Upper lobe of left lung (tissue), 6 donors: Measurements from ENCODE around the gene COX19. TPM values are rescaled to one million over a fixed set of nuclear protein-coding genes. Genes with fewer than 3 reads are reported as not detected.

Source experiments
- ATAC-seq, 2 donors: fragments of 200-7000 bp; cut with Tn5 transposase; one replicate each; pipeline ENCODE4 v1.9.1; 2022; ENCODE audit warnings: mild to moderate bottlenecking in 2 of 2, moderate library complexity in 2 of 2; ENCODE audit not compliant: low FRiP score in 2 of 2
- DNase-seq, 2 donors: peaks; one replicate each; pipeline ENCODE4 v3.0.0-alpha.2; 2019 to 2020
- H3K27ac ChIP-seq, 4 donors: fragments of 200-600 bp; sonication (generic); one replicate each; pipeline ENCODE4 v1.5.1; 2016 to 2019
- H3K27me3 ChIP-seq, 4 donors: fragments of 200-600 bp; sonication (generic); one replicate each; pipeline ENCODE4 v1.5.1; 2017 to 2019
- H3K36me3 ChIP-seq, 4 donors: fragments of 200-600 bp; sonication (generic); one replicate each; pipeline ENCODE4 v1.5.1; 2016 to 2019
- H3K4me1 ChIP-seq, 4 donors: fragments of 200-600 bp; sonication (generic); one replicate each; pipeline ENCODE4 v1.5.1; 2018 to 2019
- H3K4me3 ChIP-seq, 4 donors: fragments of 200-600 bp; sonication (generic); one replicate each; pipeline ENCODE4 v1.5.1; 2017 to 2019; ENCODE audit warnings: mild to moderate bottlenecking in 2 of 4, moderate library complexity in 1 of 4
- H3K9me3 ChIP-seq, 4 donors: fragments of 200-600 bp; sonication (generic); one replicate each; pipeline ENCODE4 v1.5.1; 2018 to 2019
- EP300 ChIP-seq, 4 donors: sonication (generic); formaldehyde crosslinking; IDR thresholded peaks; one replicate each; pipeline ENCODE4 v1.5.1; 2017; ENCODE audit warnings: antibody characterized with exemption in 4 of 4, control low read depth in 2 of 4
- POLR2A ChIP-seq, 4 donors: fragments of 450-650 bp; IDR thresholded peaks; one replicate each; pipeline ENCODE4 v1.5.1; 2016 to 2017; ENCODE audit warnings: antibody characterized with exemption in 4 of 4, mild to moderate bottlenecking in 2 of 4
- POLR2AphosphoS5 ChIP-seq, 2 donors: sonication (generic); formaldehyde crosslinking; IDR thresholded peaks; one replicate each; pipeline ENCODE4 v1.5.1; 2017; ENCODE audit warnings: antibody characterized with exemption in 2 of 2
- WGBS, 2 donors: methylation state at CpG; one replicate each; pipeline ENCODE4 v1.1.5; 2017 to 2018; 5-methylcytosine and 5-hydroxymethylcytosine counted together
- total RNA-seq, 6 donors: library from RNA; depleted of rRNA in 4 of 6; stranded (reverse); fragments of >200 nt in 4 of 6; gene quantifications; one replicate each; pipeline versions ENCODE4 v1.1.0 to v1.2.1, GENCODE V29; 2016 to 2021
- TF ChIP-seq, protein P1 (sequence below), 6 experiments: fragments of 450-650 bp in 4 of 6; fragments of 200-600 bp in 2 of 6; sonication (generic) in 2 of 6; IDR thresholded peaks; one replicate each; pipeline ENCODE4 v1.5.1; 2016 to 2019; ENCODE audit warnings: antibody characterized with exemption in 6 of 6
- donor health status: DM: no; HTN: no; CAD: no; lungs with moderate emphysema.
- donor health status: DM: no; HTN: yes; CAD: no; lungs with severe emphysema.

Gene COX19
- total RNA-seq, 6 donors from 2014 or later: 9.1 to 25.1 (median 11.5) TPM

DNA sequence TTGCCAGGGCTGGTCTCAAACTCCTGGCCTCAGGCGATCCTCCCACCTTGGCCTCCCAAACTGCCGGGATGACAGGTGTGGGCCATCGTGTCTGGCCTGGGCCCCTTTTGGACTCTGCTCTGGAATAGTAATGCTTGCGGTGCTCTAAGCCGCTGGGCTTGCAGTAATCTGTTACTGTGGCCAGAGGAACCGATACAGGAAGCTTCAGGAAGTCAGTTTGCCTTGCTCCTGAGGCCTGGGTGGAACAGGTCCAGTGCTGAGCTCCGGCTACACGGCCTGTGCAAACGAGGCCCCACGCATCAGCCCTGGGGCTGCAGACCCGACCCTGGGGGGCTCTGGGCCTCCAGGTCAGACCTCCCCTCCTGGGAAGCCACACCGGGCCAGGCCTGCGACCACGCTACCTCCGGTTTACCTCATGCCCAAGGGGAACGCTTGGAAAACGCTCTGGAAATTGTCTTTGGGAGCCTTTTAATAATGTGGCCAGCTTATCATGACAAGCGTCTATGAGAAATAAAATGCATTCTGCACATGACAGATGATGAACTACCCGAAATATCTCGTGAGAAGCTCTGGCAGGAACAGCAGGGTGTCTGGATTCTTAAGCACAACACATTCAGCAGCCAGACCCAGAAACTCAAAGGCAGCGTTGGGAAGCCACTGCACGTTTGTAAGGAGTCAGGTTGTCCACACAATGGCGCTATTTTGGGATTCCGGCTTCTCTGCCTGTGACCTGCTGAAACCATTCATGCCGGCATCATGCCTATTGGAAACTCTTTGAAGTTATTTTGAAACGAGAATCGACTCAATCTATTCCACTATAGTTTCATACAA lies 10.7 kb downstream of the COX19 start:
- no peaks in the 10 kb centered on the region for H3K27me3 ChIP-seq
- peak; percentile 40 to 73 for DNase-seq
- no peak overlapping the region for H3K4me3 ChIP-seq
- peak in 1 of 2 donors; percentile 52 for ATAC-seq
- peaks cover 26 to 39% (median 29%) of the 10 kb centered on the region in 4 donors for H3K4me1 ChIP-seq
- no peaks in the 10 kb centered on the region for H3K9me3 ChIP-seq
- H3K36me3 ChIP-seq: peaks cover 11 to 33% (median 30%) of the 10 kb centered on the region in 4 donors
- H3K27ac ChIP-seq: peak overlapping the region; percentile 4 to 72 (median 62)
- TF ChIP-seq EP300 (IDR thresholded peaks at IDR 0.05) (no peak), POLR2AphosphoS5 (IDR thresholded peaks at IDR 0.05) (peak in 1 of 2 donors; percentile 4)
- 39 to 40% methylated on average over 13 to 24 of the region's 27 CpGs for WGBS, 2 donors

DNA sequence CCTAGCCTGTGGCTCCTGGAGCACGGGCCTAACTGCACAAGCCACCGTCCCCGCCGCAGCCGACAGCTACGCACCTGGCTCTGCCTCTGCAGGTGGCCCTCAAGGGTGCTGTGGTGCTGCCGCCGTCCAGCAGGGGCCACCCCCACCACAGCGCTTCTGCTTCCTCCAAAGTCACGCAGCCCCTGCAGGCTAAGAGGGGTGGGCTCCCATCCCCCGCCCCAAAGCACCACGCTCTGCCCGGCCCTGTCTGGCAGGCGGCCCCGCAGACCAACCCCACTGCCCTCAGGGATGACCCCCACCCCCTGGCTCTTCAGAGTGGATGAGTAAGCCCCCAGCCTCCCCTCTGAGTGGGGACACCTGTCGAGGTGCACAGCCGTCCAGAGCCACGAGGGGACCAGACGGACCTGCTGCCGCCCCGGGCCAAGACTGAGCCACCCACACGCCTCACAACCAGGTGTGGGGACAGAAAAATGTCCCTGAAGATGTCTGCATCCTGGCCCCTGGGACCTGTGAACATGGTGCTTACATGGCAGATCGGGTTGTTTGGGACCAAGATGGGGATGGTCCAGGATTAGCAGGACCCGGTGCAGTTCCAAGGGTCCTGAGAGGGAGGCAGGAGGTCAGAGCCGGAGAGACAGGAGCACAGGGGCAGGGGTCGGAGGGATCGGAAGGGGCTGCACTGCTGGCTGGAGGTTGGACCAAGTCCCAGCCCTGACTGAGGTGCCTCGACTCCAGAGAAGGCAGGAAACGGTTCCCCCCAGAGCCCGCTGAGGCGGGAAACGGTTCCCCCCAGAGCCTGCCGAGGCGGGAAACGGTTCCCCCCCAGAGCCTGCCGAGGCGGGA lies 11.9 kb downstream of the COX19 start:
- Histone ChIP-seq H3K4me3 (no peak overlapping the region), H3K4me1 (peaks cover 26 to 32% (median 29%) of the 10 kb centered on the region in 4 donors), H3K9me3 (no peaks in the 10 kb centered on the region), H3K36me3 (peaks cover 9 to 21% (median 20%) of the 10 kb centered on the region in 4 donors), H3K27me3 (no peaks in the 10 kb centered on the region), H3K27ac (peak overlapping the region in 1 of 4 donors; percentile 69)
- TF ChIP-seq, protein P1, sequence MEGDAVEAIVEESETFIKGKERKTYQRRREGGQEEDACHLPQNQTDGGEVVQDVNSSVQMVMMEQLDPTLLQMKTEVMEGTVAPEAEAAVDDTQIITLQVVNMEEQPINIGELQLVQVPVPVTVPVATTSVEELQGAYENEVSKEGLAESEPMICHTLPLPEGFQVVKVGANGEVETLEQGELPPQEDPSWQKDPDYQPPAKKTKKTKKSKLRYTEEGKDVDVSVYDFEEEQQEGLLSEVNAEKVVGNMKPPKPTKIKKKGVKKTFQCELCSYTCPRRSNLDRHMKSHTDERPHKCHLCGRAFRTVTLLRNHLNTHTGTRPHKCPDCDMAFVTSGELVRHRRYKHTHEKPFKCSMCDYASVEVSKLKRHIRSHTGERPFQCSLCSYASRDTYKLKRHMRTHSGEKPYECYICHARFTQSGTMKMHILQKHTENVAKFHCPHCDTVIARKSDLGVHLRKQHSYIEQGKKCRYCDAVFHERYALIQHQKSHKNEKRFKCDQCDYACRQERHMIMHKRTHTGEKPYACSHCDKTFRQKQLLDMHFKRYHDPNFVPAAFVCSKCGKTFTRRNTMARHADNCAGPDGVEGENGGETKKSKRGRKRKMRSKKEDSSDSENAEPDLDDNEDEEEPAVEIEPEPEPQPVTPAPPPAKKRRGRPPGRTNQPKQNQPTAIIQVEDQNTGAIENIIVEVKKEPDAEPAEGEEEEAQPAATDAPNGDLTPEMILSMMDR (IDR thresholded peaks at IDR 0.05): peak in 2 of 6 experiments; percentile 21 to 34
- TF ChIP-seq POLR2AphosphoS5 (IDR thresholded peaks at IDR 0.05) (no peak), POLR2A (IDR thresholded peaks at IDR 0.05) (no peak), EP300 (IDR thresholded peaks at IDR 0.05) (no peak)
- DNase-seq: peak in 1 of 2 donors; percentile 79
- 27 to 44% methylated on average over 6 to 21 of the region's 37 CpGs for WGBS, 2 donors
- no peak for ATAC-seq

DNA sequence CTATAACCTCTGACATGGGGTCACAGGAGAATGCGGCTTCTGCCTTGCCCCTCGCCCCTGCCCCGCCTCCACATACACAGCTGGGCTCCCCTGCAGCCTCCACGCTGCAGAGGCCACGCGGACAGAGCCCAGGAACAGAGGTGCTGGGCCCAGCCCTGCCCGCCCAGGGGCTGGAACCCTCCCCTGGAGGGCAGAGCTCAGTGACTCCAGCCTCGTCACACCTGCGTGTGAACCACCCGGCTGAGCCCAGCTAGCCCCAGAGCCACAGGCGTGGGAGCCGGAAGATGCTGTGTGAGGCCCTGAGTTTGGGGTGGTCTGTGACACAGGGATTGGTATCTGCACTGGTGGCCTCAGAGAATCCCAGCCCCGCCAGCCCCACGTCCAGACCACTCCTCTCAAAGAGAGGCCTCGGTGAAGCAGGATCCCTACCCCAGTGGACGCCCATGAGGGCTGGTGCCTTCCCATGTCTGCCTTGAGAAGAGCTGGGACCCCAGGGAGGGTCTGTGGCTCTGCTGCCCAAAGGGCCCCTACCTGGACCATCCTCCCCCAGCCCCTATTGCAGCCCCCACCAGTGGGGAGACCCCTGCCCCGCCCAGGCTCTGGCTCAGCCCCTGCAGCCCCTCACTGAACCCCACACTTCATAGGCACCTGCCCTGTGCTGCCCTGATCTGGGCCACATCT lies 12.8 kb downstream of the COX19 start:
- Histone ChIP-seq H3K9me3 (no peaks in the 10 kb centered on the region), H3K4me3 (no peak overlapping the region), H3K27ac (no peak overlapping the region), H3K36me3 (peaks cover 5 to 12% (median 11%) of the 10 kb centered on the region in 4 donors), H3K4me1 (peaks cover 29 to 41% (median 30%) of the 10 kb centered on the region in 4 donors), H3K27me3 (no peaks in the 10 kb centered on the region)
- DNase-seq (no peak), ATAC-seq (no peak)
- TF ChIP-seq POLR2A (IDR thresholded peaks at IDR 0.05) (no peak), POLR2AphosphoS5 (IDR thresholded peaks at IDR 0.05) (no peak), EP300 (IDR thresholded peaks at IDR 0.05) (no peak)
- TF ChIP-seq, protein P1 (IDR thresholded peaks at IDR 0.05): no peak
- WGBS, 2 donors: 83 to 93% methylated on average over 10 to 16 of the region's 17 CpGs

DNA sequence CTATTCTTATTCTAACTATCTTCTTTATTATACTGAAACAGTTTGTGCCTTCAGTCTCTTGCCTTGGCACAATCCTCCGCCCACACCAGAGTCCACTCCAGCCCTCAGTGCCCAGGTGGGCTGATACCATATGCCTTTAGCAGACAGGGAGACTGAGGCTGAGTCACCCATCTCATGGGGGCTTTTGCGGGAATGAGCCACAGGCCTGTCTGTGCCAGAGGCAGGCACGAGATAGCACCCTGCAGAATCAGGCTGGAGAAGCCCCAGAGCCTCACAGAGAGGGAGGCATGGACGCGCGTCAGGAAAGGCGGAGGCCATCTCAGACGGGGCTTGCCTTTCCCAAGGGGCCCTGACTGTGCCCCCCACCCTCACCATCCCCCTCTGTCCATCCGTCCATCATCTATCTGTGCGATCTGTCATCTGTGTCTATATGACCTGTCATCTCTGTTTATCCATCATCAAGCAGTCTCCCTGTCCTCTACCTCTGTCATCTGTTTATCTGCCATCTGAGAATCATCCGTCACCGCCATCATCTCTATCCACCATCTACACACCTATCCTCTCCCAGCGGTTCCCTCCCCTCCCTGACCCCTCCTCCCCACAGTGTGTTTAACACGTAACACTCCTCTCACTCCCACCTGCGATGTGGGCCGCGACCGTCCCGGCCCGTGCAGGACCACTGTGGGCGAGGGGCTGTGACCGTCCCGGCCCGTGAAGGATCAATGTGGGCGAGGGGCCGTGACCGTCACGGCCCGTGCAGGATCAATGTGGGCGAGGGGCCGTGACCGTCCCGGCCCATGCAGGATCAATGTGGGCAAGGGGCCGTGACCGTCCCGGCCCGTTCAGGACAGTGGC lies 13.6 kb downstream of the COX19 start:
- 88 to 91% methylated on average over 25 to 37 of the region's 37 CpGs for WGBS, 2 donors
- ATAC-seq: no peak
- peak in 1 of 2 donors; percentile 57 for DNase-seq
- Histone ChIP-seq H3K27ac (no peak overlapping the region), H3K4me1 (peaks cover 29 to 42% (median 31%) of the 10 kb centered on the region in 4 donors), H3K27me3 (no peaks in the 10 kb centered on the region), H3K9me3 (no peaks in the 10 kb centered on the region), H3K36me3 (peaks cover 0 to 5% (median 4%) of the 10 kb centered on the region in 4 donors), H3K4me3 (no peak overlapping the region)
- TF ChIP-seq POLR2A (IDR thresholded peaks at IDR 0.05): no peak
- TF ChIP-seq POLR2AphosphoS5 (IDR thresholded peaks at IDR 0.05): no peak
- TF ChIP-seq, protein P1 (IDR thresholded peaks at IDR 0.05): no peak
- no peak for TF ChIP-seq EP300 (IDR thresholded peaks at IDR 0.05)
